GM18867 (cell line): ENCODE data around the gene NFASC.

Source experiments
- ATAC-seq: cut with Tn5 transposase; IDR thresholded peaks from one replicate; pipeline ENCODE4 v1.9.1; 2021; ENCODE audit warnings: mild to moderate bottlenecking, moderate library complexity; ENCODE audit not compliant: unreplicated experiment

The NFASC gene

DNA sequence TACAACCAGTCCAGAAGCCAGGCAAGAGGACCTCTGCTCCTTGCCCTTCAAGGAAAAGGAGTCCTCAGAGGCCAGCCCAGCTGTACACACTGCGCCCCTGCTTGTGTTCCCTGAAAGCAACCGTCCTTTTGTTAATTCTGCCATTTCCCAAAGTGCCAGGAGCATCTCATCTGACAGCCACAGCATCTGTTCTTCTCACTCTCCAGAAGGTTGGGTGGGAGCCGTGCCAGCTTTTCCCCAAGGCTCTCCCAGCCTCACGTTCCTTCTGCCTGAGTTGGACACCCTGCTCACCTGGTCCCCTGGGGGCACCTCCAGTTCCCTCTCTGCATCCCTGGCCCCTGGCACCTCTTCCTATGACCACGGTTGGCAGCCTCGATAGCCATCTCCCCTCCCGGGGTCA, 161.8 kb downstream of the NFASC start:
- ATAC-seq = no peak

DNA sequence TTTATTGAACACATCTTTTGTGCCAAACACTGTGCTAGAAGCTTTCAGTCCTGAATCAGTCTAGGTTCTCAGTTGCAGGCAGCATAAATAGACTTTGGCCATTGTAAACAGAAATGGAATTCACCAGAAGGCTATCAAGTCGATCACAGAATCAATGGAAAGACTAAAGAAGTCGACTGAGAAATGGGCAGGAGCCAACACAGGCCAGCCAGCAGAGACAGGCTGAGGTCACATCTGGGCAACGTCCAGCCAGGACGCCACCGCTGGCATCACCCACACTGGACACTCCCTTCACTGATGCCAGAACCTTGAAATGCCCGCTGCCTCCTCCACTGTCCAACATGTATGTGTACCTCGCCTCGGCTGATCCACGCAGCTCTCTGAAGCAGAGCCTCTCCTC, 166.9 kb downstream of the NFASC start:
- no peak for ATAC-seq

DNA sequence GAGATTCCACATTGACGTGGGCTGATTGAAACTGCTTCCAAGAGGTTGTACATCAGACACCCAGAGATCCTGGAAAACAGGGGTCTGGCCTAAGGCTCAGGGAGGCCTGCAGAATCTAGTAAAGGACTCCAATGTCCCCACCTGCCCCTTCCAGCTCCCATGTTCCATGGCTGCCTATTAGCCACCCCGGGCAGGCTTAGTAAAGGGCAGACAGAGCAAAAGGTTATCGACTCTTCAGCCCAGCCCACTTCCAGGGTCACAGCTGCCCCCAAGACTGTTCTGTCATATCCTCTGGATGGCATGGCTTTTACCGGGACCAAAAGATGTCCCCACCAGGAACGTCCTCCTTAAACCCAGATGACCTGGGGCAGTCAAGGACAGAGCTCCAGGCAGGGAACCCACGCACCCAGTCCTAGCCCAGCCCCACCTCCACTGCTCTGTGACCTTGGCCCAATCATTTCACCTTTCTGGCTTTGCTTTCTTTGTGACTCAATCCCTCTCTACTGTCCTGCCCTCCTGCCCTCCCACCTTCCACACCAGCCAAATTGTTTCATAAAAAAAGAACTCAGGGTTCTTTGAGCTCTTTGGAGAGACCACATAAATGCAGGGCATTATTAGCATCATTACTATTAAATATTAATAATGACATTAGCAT, 167.6 kb downstream of the NFASC start:
- ATAC-seq = no peak

DNA sequence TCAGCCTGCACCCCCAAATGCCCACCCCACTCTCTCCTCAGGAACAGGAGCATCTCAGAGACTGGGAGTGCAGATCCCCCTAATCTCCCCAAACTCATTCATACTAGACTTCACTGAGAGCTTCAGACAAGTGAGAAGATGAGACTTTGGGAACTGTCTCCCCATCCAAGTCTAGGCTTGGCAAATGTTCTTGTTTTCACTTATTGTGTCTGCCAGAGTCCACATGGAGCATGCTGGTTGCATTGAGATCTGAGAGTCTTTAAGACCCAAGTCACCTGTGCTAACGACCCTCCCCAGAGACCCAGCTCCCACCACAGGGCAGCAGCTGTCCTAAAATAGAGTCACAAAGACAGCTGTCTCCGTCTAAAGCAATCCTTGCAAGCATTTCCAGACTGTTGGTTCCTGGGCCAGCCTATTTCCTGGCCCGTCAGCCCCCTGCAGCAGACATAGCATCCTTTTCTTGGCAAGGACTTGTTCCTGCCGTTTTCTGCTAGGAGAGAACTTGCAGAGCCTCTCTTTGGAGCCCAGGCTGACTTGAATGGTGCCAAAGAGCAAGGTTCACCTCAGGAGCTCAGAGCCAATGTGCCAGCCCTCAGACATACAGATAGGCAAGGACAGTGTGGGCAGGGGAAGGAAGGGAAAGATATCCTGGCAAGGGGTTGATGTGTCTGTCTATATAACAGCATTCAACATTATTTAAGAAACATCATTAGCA, 170.5 kb downstream of the NFASC start:
- ATAC-seq = no peak

DNA sequence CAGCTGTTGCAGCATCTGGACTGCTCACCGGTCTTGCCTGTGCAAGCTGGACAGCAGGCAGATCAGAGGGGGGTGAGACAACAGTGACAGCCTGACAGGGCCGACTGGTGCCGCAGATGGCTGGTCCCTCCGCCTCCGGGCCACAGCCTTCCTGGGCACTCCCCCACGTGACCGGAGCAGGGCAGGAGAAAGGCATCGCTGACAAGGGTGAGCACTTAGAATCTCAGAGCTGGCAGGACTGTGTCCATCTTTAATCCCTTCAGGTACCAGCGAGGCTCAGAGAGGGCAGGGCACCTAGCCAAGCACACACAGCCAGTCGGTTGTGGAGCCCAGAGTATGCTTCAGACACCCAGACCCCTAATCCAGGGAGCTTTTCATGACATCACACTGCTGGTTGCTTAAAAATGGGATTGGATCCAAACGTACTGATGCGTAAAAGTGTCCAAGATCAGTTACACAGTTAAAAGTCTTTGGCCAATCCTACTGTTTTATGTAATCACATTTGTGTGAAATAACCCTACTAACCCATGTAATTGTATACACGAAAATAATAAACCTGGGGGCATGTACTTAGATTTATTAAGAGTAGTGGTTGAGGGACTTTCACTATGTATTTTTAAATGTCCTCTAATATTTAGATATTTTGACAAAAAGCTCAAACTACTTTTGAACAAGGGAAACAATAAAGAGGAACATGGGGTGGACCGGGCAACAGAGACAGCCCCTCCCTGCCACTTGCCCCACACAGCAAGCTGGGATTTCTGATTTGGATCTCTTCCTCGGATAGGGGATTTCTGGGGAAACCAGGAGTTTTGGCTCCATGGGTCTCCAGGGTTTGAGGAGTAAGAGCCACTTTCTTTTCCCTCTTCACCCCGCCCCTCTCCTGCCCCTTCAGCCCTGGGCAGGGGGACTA, 171.6 kb downstream of the NFASC start:
- no peak for ATAC-seq

DNA sequence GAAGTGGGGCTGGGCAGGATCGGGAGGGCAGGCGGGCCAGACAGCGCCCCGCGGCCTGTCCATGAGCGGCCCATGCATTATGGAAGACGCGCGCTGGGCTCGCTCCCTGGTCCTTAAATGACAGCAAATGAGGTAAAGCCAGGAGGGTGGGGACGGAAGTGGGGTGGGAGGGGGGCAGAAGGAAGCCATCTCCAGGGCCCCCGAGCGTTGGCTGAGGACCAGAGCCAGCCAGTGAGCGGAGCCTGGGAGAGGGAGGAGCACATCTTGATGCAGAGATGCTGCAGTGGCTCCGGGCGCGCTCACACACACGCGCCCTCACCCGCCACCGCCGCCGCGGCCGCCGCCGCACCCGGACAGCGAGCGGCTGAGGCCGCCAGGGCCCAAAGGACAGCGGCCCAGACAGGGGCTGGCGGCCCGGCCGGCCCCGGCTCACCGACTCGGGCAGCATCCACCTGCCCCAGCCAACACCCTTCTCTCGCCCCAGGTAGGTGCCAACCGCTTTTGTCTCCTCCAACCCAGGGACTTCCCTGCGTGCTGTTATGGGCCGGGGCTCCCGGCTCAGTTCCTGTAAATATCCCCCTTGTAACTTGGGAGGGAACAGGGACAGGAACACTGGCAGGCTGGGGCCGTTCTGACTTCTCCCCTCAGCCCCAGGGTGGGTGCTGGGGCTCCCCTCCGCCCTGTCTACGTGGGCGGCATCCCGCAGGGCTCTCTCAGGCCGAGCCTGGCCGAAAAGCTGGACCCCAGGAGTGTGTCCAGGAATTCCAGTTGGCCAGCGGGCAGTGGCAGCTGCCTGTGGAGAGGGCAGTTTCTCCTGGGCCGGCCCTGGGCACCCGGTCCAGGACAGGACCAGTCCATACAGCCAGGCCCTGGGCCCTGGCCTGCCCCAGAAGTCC, 172.5 kb downstream of the NFASC start, which contains the start of gene CNTN2:
Gene CNTN2, plus strand, starts transcription at position 302 of the 896 bp plus-strand sequence. CDS start 9,974 bp downstream, outside the sequence.
- no peak for ATAC-seq

DNA sequence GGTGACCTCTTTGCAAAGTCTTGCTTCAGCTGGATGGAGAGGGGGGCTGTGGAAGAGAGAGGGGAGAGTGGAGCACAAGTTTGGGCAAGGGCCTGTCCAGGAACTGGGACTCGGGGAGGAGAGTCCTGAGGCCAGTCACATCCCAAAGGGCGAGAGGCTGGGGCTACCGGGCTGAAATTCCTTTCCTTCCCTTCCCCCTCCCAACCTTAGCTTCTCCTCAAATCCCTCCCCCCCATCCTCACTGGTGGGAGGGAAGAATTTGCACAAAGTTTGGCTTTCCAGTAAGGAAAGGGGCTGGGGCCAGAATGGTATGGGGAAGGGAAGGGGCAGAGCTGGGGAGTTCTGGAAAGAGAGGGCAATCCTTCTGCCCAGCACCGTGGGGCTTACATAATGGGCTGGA, 173.2 kb downstream of the NFASC start:
- no peak for ATAC-seq

DNA sequence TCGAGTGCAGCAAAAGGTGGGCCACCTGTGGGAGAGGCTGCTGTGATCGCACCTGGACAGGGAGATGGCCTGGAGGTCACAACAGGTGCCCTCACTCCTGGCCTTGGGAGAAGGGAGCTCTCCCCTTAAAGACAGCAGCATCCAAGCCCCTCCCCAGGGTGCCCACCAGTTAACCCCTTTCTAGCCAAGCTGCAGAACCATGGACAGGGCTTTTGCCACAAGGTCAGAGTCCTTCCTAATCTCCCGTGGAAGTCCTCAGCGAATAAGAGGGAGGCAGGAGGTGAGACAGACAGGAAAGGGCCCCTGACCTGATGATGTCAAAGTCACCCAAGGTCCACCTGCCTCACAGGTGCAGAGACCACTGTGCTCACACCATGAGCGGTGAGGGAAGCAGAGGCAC, 174.1 kb downstream of the NFASC start:
- ATAC-seq = no peak

DNA sequence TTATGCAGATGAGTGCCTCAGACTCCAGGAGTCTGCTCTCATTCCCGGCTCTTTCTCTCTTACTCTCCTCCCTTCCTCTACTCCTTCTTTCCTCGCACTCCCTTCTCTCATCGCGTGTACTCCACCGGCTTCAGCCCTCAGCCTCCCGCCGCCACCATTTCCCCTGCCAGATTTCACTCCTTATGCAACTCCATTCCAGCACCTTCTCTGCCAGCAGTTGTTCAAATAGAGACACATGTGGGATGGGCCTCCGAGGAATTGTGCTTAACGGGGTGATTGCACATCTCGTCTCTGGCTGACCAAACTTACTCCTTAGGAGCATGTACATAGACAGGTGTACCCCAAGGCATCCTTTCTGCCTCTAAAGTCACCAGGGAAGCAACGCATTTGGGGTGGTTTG, 174.5 kb downstream of the NFASC start:
- no peak for ATAC-seq

DNA sequence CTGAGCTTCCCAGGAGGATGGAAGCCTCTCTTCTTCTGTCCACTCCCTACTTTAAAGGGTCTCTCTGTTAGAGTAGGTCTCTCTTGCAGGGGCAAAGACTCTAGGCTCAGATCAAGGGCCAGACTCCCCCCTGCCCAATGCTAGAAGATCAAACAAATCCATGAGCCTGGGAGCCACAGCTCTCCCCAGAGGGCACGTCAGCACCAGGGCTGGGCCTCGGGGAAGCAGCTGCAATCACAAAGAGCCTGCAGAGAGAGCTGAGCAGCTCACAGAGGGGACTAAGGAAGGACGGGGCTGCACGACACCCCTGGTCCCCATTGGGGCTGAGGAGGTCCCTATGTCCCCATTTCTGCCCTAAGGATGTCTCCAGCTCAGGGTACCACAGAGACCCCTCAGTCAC, 176.2 kb downstream of the NFASC start:
- no peak for ATAC-seq

DNA sequence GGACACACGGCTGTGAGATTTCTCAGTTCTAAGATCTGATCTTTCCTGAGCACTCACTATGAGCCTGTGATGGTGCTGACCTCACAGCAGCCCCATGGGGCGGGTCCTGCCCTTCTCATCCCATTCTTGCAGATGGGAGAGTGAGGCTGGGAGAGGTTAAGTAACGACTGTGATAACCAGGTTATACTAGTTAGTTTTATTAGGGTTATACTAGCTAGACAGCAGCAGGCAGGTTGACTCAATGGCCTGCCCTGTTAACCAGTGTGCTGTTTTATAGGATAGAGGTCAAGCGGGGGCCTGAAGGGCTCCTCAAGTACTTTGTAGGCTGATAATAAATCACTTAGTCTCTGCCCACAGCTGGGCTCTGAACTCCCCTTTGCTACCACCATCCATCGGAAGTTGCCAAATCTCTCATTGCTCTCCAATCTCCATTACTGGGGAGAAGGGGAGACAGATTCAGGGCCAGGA, 177.1 kb downstream of the NFASC start:
- ATAC-seq = no peak

DNA sequence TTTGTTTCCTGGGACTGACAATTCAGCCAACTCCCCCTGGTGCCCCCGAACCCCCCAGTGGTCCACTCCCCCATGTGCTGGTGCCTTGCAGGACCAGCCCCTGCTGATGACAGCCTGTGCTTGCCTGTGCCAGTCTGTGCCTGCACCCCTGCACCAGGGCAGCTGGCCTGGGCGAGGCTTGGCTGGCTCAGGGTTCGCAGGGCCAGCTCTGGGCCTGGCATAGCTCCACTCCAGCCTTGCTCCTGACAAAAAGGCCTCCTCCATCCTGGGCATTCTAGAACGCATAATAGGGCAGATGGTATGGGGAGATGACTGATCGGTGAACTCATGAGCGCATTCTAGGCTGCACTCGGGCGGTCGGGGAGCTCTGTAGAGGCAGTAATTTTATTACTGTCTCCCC, 177.7 kb downstream of the NFASC start:
- ATAC-seq = no peak

DNA sequence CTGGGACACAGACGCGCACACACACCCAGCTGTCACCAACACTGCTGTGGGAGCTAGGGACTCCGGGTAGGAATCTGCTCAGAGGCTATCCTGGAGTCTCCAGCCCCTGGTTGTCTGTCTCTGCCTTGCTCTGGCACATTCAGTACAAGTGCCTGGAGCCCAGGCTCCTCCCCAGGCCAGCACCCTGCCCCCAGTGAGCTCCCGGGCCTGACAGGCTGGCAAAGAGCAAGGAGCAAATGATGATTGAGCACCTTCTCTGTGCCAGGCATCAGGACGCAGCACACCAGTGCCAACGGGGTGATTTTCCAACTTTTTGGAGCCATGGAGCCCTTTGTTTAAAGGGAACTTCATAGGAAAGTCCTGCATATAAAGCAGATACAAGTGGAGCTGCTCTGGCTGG, 178.8 kb downstream of the NFASC start:
- ATAC-seq = no peak

DNA sequence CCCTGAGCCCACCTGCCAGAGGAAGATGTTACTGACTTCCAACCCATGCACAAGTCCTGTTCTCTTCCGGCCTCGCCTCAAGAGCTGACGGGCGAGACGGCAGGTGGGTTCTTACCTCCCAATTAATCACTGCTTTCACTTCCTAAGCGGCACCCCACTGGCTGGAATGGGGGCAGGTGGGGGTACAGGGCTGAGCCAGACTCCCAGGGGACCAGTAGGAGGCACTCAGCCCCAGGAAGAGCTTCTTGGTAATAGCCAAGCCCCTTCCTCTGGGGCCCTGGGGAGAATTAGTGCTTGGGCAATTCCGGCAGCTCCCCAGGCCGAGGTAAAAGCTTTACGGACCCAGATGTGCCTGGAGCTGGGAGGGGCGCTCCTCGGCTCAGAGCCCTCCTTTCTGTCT, 182.0 kb downstream of the NFASC start:
- ATAC-seq = no peak

DNA sequence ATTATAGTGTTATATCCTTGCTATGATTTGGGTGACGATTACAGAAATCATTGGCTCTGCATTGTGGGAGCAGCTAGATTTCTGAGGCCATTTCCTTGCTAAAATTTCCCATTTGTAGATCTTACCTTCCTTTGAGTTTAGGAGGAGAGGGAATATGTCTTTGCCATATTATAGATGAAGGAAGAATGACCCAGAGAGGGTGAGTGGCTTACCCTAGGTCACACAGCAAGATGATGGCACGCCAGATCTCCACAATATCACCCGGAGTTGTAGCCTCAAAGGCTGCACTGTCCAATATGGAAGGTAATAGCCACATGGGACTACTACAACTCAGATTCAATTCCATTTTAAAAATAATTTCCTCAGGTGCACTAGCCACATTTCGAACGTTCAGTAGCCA, 182.6 kb downstream of the NFASC start:
- no peak for ATAC-seq

DNA sequence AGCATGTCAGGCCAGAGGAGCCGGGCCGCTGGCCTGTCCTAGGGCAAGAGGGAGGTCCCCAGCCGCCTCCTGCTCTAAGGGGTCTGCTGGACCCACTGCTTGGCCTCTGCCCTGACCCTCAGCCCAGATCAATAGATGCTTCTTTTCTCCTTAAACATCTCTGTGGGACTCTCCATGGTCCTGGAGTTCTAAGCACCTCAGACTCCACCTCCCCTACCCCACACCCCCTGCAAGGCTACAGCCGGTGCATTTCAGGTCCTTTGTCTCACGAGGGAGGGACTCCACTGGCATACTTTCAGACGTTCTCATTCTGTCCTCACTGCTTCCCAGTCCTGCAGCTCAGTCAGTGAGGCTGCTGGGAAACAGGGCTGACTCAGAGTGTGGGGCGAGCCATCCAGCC, 183.4 kb downstream of the NFASC start:
- no peak for ATAC-seq

DNA sequence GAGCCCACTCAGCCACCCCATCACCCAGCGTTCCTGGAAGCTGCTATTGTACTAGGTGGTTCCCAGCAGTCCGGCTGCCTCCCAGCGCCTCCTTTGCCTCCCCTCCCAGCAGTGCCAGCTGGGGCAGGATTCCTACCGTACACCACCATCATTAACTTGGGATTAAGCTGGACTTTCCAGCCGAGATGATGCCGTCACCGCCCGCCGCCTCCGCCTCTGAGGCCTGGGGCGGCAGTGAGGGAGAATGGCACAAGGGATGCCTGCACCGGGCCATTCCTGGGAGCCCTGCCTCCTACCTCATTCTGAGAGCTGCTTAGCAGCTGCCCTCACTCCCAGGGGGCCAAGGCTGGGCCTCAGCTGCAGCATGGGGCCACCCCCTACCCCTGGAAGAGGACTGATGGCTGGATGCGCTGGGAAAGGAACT, 185.5 kb downstream of the NFASC start:
- ATAC-seq = no peak

DNA sequence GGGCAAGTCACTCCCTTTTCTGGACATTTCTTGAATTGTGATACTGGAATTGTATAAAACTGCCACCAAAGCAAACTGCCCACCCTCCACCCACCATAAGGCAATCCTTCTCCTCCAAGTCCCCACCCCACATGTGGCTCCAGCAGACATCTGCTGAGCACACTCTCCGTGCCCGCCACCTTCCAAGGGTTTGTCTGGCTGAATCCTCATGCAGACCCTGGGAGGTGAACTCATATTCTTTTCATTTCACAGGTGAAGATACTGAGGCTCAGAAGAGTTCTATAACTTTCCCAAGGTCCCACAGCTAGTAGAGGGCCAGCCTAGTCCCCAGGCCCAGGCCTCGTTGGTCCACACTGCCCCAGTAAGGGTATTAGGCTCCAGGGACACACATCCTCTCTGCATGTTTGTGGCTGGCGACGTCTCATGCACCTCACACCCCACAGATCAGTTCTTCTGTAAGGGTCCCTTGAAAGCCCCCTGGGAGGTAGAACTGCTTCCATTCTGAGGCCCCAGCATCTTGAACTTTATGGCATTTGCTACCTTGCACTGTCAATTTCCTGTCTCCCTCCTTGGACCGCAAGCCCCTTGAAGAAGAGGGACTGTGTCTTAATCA, 186.4 kb downstream of the NFASC start:
- no peak for ATAC-seq

DNA sequence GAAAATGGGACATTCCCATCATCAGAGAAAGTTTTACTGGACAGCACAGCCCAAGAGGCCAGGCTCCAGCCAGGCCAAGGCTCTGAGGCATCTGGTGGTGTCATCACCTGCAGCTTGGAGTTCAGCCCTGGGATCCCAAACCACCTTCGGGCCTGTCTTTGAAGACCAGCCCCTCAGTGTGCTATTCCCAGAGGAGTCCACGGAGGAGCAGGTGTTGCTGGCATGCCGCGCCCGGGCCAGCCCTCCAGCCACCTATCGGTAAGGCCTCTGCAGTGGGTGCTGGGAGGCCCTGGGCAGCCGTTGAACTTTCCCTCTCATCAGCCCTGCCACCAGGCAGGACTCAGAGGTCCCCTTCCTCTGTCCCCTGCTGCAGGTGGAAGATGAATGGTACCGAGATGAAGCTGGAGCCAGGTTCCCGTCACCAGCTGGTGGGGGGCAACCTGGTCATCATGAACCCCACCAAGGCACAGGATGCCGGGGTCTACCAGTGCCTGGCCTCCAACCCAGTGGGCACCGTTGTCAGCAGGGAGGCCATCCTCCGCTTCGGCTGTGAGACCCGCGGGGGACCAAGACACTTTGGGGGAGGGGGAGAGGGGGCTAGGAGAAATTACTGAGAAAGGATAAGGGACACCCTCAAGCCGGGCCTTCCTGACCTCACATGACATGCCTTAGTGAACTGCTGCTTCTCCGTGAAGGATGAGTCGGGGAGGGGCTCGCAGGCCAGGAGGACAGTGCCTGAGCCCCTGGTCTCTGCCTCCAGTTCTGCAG, 187.3 kb downstream of the NFASC start:
- ATAC-seq = no peak
